OCI-LY7 (cell line): ENCODE data around the gene RAB6B.

Source experiments
- EZH2phosphoT487 ChIP-seq: fragments of 200-600 bp; sonication (generic); IDR thresholded peaks from 2 replicates; pipeline ENCODE4 v1.6.1; 2018; ENCODE audit warnings: low read depth, borderline replicate concordance, mild to moderate bottlenecking, mixed run types, antibody characterized with exemption, low read length, moderate library complexity, mixed read lengths
- TF ChIP-seq, protein P1 (sequence below): fragments of 200-600 bp; sonication (generic); conservative IDR thresholded peaks from 2 replicates; pipeline ENCODE4 v1.5.1; 2014; ENCODE audit warnings: mild to moderate bottlenecking, antibody characterized with exemption, low read length, moderate library complexity, mixed read lengths

DNA sequence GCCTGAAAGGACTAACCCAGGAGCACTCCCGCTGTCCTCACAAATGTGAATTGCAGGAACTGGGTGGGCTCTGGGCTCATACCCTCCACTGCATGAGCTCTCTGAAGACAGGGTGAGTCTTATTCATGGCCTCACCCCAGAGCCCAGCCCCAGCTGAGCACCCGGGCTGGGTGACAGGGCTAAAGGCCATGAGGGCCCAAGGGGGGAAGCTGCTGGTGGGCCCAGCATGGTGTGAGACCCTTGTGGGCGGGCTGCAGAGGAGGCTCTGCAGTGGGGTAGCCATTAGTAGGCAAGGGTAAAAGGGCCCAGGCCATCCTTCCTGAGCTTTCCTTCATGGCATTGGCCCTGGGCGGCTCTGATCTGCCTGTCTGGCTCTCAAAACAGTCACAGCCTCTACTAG, 59.7 kb downstream of the RAB6B start:
- TF ChIP-seq, protein P1, sequence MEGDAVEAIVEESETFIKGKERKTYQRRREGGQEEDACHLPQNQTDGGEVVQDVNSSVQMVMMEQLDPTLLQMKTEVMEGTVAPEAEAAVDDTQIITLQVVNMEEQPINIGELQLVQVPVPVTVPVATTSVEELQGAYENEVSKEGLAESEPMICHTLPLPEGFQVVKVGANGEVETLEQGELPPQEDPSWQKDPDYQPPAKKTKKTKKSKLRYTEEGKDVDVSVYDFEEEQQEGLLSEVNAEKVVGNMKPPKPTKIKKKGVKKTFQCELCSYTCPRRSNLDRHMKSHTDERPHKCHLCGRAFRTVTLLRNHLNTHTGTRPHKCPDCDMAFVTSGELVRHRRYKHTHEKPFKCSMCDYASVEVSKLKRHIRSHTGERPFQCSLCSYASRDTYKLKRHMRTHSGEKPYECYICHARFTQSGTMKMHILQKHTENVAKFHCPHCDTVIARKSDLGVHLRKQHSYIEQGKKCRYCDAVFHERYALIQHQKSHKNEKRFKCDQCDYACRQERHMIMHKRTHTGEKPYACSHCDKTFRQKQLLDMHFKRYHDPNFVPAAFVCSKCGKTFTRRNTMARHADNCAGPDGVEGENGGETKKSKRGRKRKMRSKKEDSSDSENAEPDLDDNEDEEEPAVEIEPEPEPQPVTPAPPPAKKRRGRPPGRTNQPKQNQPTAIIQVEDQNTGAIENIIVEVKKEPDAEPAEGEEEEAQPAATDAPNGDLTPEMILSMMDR, result no peak
- TF ChIP-seq EZH2phosphoT487, result no peak
